Thoracic aorta (tissue), 2 donors: ENCODE data around the gene GLS2. TPM values are rescaled to one million over a fixed set of nuclear protein-coding genes. Genes with fewer than 3 reads are reported as not detected.

ENCODE experiments used
- ATAC-seq: fragments of 150-250 bp; one replicate; pipeline ENCODE4 v1.8.0; 2017; ENCODE audit warnings: low read depth; ENCODE audit not compliant: insufficient number of reproducible peaks, low FRiP score
- DNase-seq: peaks from one replicate; pipeline ENCODE4 v3.0.0-alpha.2; 2020; ENCODE audit warnings: low spot score
- H3K27ac ChIP-seq, 2 donors: fragments of 200-600 bp; sonication (generic); 1 replicate in 1 of 2; 2 replicates in 1 of 2; pipeline ENCODE4 v1.5.1; 2016; ENCODE audit warnings: mild to moderate bottlenecking in 2 of 2, moderate library complexity in 2 of 2
- H3K27me3 ChIP-seq: fragments of 200-600 bp; sonication (generic); replicated peaks from 2 replicates; pipeline ENCODE4 v1.6.0; 2016; ENCODE audit warnings: mild to moderate bottlenecking; ENCODE audit not compliant: insufficient read depth
- H3K36me3 ChIP-seq: fragments of 200-600 bp; sonication (generic); one replicate; pipeline ENCODE4 v1.5.1; 2016
- H3K4me1 ChIP-seq, 2 donors: fragments of 200-600 bp; sonication (generic); 1 replicate in 1 of 2; 2 replicates in 1 of 2; pipeline versions ENCODE4 v1.5.1 to v1.6.0; 2016; ENCODE audit warnings: low read depth in 2 of 2, mild to moderate bottlenecking in 1 of 2; ENCODE audit not compliant: control insufficient read depth in 1 of 2
- H3K4me3 ChIP-seq: fragments of 200-600 bp; sonication (generic); 2 replicates; pipeline ENCODE4 v1.5.1; 2016; ENCODE audit warnings: mild to moderate bottlenecking
- H3K9me3 ChIP-seq: fragments of 200-600 bp; sonication (generic); 2 replicates; pipeline ENCODE4 v1.5.1; 2016
- CTCF ChIP-seq: fragments of 200-600 bp; sonication (generic); IDR thresholded peaks from one replicate; pipeline ENCODE4 v1.5.1; 2019; ENCODE audit warnings: antibody characterized with exemption
- total RNA-seq, 2 donors: library from RNA; depleted of rRNA; stranded (reverse); fragments of >200 nt; gene quantifications; one replicate each; pipeline versions ENCODE4 v1.1.0 to v1.2.3, GENCODE V29; 2016

GLS2 gene
- total RNA-seq, 2 donors from 2014 or later: 0.85 TPM; not detected in 1

- Histone ChIP-seq H3K27me3 (no peaks in the 10 kb centered on the region), H3K4me1 (no peaks in the 10 kb centered on the region), H3K4me3 (no peak overlapping the region), H3K9me3 (no peaks in the 10 kb centered on the region), H3K36me3 (no peaks in the 10 kb centered on the region), H3K27ac (no peak overlapping the region)
- no peak for TF ChIP-seq CTCF
- DNase-seq: no peak
- no peak for ATAC-seq
Observed at GRCh38 chr12:56431850-56432249, 56.1 kb downstream of the GLS2 start.

GRCh38 chr12:56431288-56431687 lies 56.7 kb downstream of the GLS2 start:
- H3K9me3 ChIP-seq: no peaks in the 10 kb centered on the region
- H3K4me1 ChIP-seq: no peaks in the 10 kb centered on the region
- H3K27me3 ChIP-seq: no peaks in the 10 kb centered on the region
- H3K36me3 ChIP-seq: no peaks in the 10 kb centered on the region
- DNase-seq (no peak), ATAC-seq (no peak)
- no peak for TF ChIP-seq CTCF
- no peak overlapping the region for H3K27ac ChIP-seq
- no peak overlapping the region for H3K4me3 ChIP-seq

- Histone ChIP-seq H3K4me1 (no peaks in the 10 kb centered on the region), H3K9me3 (no peaks in the 10 kb centered on the region), H3K27ac (no peak overlapping the region), H3K4me3 (no peak overlapping the region), H3K27me3 (no peaks in the 10 kb centered on the region), H3K36me3 (peaks cover 3% of the 10 kb centered on the region)
- TF ChIP-seq CTCF: no peak
- DNase-seq (no peak), ATAC-seq (no peak)
Observed at GRCh38 chr12:56425940-56426438, 62.0 kb downstream of the GLS2 start.

- Histone ChIP-seq H3K27ac (no peak overlapping the region), H3K4me1 (no peaks in the 10 kb centered on the region)
- TF ChIP-seq CTCF: no peak
Observed at GRCh38 chr12:56425193-56425592, 62.8 kb downstream of the GLS2 start.

More at GRCh38 chr12:56425193-56425592, 62.8 kb downstream of the GLS2 start:
- DNase-seq (no peak), ATAC-seq (no peak)
- Histone ChIP-seq H3K27me3 (no peaks in the 10 kb centered on the region), H3K4me3 (no peak overlapping the region), H3K36me3 (peaks cover 3% of the 10 kb centered on the region), H3K9me3 (no peaks in the 10 kb centered on the region)

Other genes starting within 250 kb of the GLS2 start
- 10 to 100 TPM; 30.9 to 36.3 TPM for gene ANKRD52, start 229.8 kb downstream of the GLS2 start, total RNA-seq
- gene COQ10A, start 221.2 kb downstream of the GLS2 start, total RNA-seq: 10 to 100 TPM; 14.6 to 26.3 TPM
- gene CS, start 187.8 kb downstream of the GLS2 start, total RNA-seq: 100 to 1,000 TPM; 120 to 143 TPM
- 10 to 100 TPM; 72.0 to 85.1 TPM for gene CNPY2, start 172.2 kb downstream of the GLS2 start, total RNA-seq
- 10 to 100 TPM; 39.8 to 42.7 TPM for gene PAN2, start 154.2 kb downstream of the GLS2 start, total RNA-seq
- not detected for gene IL23A, start 149.3 kb downstream of the GLS2 start, total RNA-seq
- 100 to 1,000 TPM; 161 to 192 TPM for gene STAT2, start 128.1 kb downstream of the GLS2 start, total RNA-seq
- gene APOF, start 125.3 kb downstream of the GLS2 start, total RNA-seq: not detected
- gene TIMELESS, start 38.7 kb downstream of the GLS2 start, total RNA-seq: 1 to 10 TPM; 3.0 to 4.4 TPM
- gene MIP, start 33.5 kb downstream of the GLS2 start, total RNA-seq: not detected
- gene SPRYD4, start 19.6 kb downstream of the GLS2 start, total RNA-seq: 1 to 10 TPM; 2.3 to 5.8 TPM
- gene RBMS2, start 33.7 kb upstream of the GLS2 start, total RNA-seq: 10 to 100 TPM; 33.4 to 40.2 TPM
- gene BAZ2A, start 142.2 kb upstream of the GLS2 start, total RNA-seq: 100 to 1,000 TPM in 1 of 2 donors, 10 to 100 TPM in 1; 84.5 to 172 TPM
- 100 to 1,000 TPM; 198 to 226 TPM for gene ATP5F1B, start 157.8 kb upstream of the GLS2 start, total RNA-seq
- gene PTGES3, start 200.1 kb upstream of the GLS2 start, total RNA-seq: 10 to 100 TPM; 70.4 to 97.6 TPM
- gene NACA, start 237.1 kb upstream of the GLS2 start, total RNA-seq: 100 to 1,000 TPM; 509 to 657 TPM